ENCODE results near the gene KLRC3.

DNA sequence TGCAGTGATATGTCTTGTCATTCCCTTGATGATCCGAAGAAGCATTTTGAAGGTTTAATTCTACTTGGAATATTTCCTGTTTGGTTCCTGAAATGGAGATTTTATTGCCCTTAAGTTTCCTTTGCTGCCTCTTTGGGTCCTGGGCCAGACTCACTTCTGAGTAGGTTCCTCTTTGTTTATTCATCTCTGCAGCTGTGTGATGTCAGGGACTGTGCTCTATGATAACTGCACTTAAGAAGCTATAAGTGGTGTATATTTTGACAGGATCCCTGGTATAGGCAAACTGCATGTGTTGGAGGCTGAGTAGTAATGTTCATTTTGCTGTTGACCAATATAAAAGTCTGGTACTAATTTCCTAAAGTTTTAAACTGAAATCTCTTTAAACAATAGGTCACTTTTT is 11.0 kb downstream of the KLRC3 start, which contains the start of gene KLRC4:
- no peak for TF ChIP-seq CTCF (IDR thresholded peaks at IDR 0.05)
- TF ChIP-seq POLR2A (IDR thresholded peaks at IDR 0.05; ENCODE audit: low read depth): no peak
- TF ChIP-seq POLR2AphosphoS5 (IDR thresholded peaks at IDR 0.05): no peak
- TF ChIP-seq EP300 (IDR thresholded peaks at IDR 0.05): no peak
